ENCODE results near the gene GLI3. TPM values are rescaled to one million over a fixed set of nuclear protein-coding genes. Genes with fewer than 3 reads are reported as not detected.

The GLI3 gene
- total and polyA plus RNA-seq, 2 of the 4 experiments (the other 2 are of a cell fraction) = 1.3 to 3.9 TPM

- no peak for TF ChIP-seq MAZ (IDR thresholded peaks at IDR 0.05; ENCODE audit: borderline replicate concordance, low read depth, low read length)
Observed at GRCh38 chr7:41994036-41994745, 242.8 kb downstream of the GLI3 start (continued).

GRCh38 chr7:41992881-41993867, 243.8 kb downstream of the GLI3 start:
- H4K91ac ChIP-seq (ENCODE audit: insufficient read depth, low read depth, low read length) = peak overlapping the region; percentile 47
- no TSS peak for BruUV-seq (replicated peaks)
- H4K5ac ChIP-seq (ENCODE audit: low read depth, low read length) = peak overlapping the region; percentile 42
- H3K4ac ChIP-seq (ENCODE audit: low read depth, low read length) = peak overlapping the region; percentile 76
- ChIA-PET CTCF (interaction anchor here (1.8 kb wide), 1 partner anchor 52 kb away, joined by 5 read pairs; no protein-coding TSS in a partner anchor), POLR2A (ENCODE audit: unreplicated experiment) (no interaction called here)
- in situ Hi-C loops (cut with MboI; ENCODE audit: low sequenced_read_pairs) (loop anchor here (25.0 kb wide), 1 partner anchor 244 kb away; the partner anchor contains the start of gene GLI3), dilution Hi-C loops (cut with HindIII; ENCODE audit: low sequenced_read_pairs, unreplicated experiment) (no loop called here), intact Hi-C loops (cut with micrococcal nuclease) (no loop called here)
- H3K9ac ChIP-seq (ENCODE audit: low read depth, low read length) = no peak overlapping the region
- peak overlapping the region; percentile 30 for H2BK20ac ChIP-seq (ENCODE audit: low read depth, low read length)
- H3K9me1 ChIP-seq (ENCODE audit: insufficient read depth, low read length) = peaks cover 17% of the 10 kb centered on the region; the same call in 1 of the 2 replicates
- H3K79me1 ChIP-seq (ENCODE audit: low read depth in 1 of 2, low read length in 2 of 2) = peaks cover 0 to 3% of the 10 kb centered on the region in 2 experiments; a peak in 1 of 4 replicates
- H3K9me3 ChIP-seq (ENCODE audit: control insufficient read depth, insufficient read depth, low read length) = no peaks in the 10 kb centered on the region
- H4K8ac ChIP-seq (ENCODE audit: low read depth in 2 of 2, low read length in 2 of 2) = 0 out of 4 replicates have a peak overlapping the region, but pooled peaks have one; percentile 10 to 14
- ATAC-seq (ENCODE audit: low read depth) = peak; percentile 70
- H2AK5ac ChIP-seq (ENCODE audit: low read depth, low read length) = peak overlapping the region; percentile 1; the same call in 1 of the 2 replicates
- peaks cover 8% of the 10 kb centered on the region; the same call in 1 of the 2 replicates for H4K20me1 ChIP-seq (ENCODE audit: insufficient read depth, low read length)
- peak overlapping the region; percentile 15; the same call in 1 of the 2 replicates for H3K14ac ChIP-seq (replicated peaks; ENCODE audit: low read depth, low read length)
- H3K18ac ChIP-seq (ENCODE audit: low read depth, low read length) = peak overlapping the region; percentile 0; the same call in 1 of the 2 replicates
- TF ChIP-seq CHD1 (IDR thresholded peaks at IDR 0.05; ENCODE audit: low read depth, low read length) (no peak), SMC3 (IDR thresholded peaks at IDR 0.05; ENCODE audit: low read depth, low read length) (no peak)
- peak overlapping the region; percentile 52 for H2BK120ac ChIP-seq (ENCODE audit: low read depth, low read length)
- no peak overlapping the region; the same call in 1 of the 2 replicates for H3K23ac ChIP-seq (ENCODE audit: low read depth, low read length)
- no peak overlapping the region for H3K4me3 ChIP-seq (ENCODE audit: insufficient read depth, low read depth, low read length)
- H3K4me1 ChIP-seq (ENCODE audit: control insufficient read depth, insufficient read depth, low read length) = peaks cover 22% of the 10 kb centered on the region
- no peak overlapping the region for H2AFZ ChIP-seq (replicated peaks; ENCODE audit: low read length, poor library complexity)
- 0 out of 2 replicates have a peak, but pooled peaks cover 1% of the 10 kb centered on the region for H3K36me3 ChIP-seq (ENCODE audit: control insufficient read depth, insufficient read depth, low read length)
- no peak overlapping the region; the same call in 1 of the 2 replicates for H3K27ac ChIP-seq (ENCODE audit: insufficient read depth, low read length)
- no peaks in the 10 kb centered on the region for H3K27me3 ChIP-seq (ENCODE audit: control insufficient read depth, insufficient read depth, low read length)
- H3K4me2 ChIP-seq (ENCODE audit: low read depth, low read length) = peak overlapping the region; percentile 2; the same call in 1 of the 2 replicates
- peak overlapping the region; percentile 40; the same call in 2 of the 3 replicates for H2BK15ac ChIP-seq (ENCODE audit: low read depth, low read length)
- no peak overlapping the region for H3K56ac ChIP-seq (ENCODE audit: extremely low read depth, insufficient read depth, low read length)
- no peak overlapping the region for H2BK5ac ChIP-seq (ENCODE audit: low read depth, low read length, poor library complexity, severe bottlenecking)
- no peak overlapping the region for H2AK9ac ChIP-seq (replicated peaks; ENCODE audit: low read depth, low read length, poor library complexity)
- peak; percentile 78 for DNase-seq
- 36% methylated on average over 3 of the region's 13 CpGs; no CpG with 5 or more reads in 1 of the 2 experiments for WGBS, 2 experiments (ENCODE audit: extremely low coverage in 2 of 2, insufficient read length in 1 of 2)

Measured in IMR-90 (cell line).